ENCODE measurements around the gene FBXO47.
"Not testable (repeated sequence)": the region's sequence is repeated elsewhere in the genome, so short reads cannot be mapped to it uniquely, and the experiment has no call there.

The FBXO47 gene

DNA sequence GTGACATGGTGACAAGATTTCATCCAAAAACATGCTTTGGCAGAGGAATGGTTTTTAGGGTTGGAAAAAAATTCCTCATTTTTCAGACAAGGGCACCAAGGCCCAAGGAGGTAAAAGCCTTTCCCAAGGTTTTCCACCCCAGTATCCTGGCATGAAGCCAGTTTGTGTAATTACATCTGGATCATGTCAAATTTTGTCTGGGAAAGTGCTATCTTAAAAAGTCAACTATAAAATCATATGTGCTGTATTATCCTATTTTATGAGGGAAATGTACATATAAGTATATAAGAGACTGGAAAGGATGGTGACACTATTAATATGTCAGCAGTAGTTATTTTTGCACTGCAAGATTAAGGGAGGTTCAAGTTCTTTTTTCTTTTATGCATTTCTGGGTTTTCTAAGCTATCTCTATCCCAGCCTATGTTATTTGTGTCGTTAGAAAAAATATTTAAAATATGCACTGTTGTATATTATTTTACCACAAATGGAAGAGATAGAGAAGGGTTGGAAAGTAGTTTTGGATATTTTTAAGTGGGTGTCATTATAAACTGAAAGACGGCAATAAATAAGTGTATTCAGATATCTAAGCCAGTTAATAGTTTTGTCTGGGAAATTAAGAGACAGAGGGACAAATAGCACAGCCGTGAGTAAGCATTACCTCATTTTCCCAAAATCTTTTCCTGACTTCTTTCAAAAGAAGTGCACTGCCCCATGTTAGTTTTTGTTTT, 13.5 kb upstream of the FBXO47 start:
- DNase-seq: no peak

DNA sequence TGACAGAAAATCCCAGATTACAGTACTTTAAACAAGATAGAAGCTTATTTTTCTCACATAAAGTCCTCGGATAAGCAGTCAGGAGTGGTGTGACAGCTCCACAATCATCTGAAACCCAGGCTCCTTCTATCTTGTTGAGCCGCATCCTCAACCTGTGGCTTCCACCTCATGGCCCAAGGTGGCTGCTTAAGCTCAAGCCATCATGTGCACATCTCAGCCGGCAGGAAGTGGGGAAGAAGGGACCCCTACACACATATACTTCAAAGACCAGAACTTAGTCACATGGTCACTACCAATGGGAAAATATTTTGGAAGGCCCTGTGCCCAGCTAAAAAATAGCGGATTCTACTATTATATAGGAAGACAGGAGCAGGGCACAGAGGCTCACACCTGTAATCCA, 11.0 kb upstream of the FBXO47 start:
- no peak for DNase-seq

DNA sequence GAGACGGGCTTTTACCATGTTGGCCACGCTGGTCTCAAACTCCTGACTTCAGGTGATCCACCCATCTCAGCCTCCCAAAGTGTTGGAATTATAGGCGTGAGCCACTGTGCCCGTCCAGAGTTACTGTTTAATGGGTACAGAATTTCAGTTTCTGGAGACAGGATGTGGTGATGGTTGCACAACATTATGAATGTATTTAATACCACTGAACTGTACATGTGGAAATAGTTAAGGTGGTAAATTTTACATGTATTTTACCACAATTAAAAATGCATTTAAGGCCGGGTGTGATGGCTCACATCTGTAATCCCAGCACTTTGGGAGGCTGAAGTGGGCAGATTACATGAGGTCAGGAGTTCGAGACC, 9.0 kb upstream of the FBXO47 start:
- not testable (repeated sequence) for DNase-seq

DNA sequence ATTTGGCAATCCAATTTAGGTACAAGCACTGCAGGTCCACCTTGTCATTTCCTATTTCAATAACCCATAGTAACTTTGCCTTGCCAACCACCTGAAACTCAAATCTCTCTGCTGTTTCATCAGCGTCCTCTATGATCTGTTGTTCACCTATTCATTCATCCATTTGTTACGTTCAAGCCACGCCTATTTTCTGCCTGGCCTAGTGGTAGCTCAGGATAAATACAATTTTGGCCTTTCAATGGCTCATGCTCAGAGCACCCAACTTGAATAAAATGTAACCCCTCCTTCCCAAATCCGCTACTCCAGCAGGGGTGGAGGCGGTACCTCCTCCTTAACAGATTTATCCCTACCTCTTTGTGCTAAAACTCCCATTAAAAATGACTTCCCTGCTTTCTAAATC, 3.6 kb upstream of the FBXO47 start:
- DNase-seq: no peak

DNA sequence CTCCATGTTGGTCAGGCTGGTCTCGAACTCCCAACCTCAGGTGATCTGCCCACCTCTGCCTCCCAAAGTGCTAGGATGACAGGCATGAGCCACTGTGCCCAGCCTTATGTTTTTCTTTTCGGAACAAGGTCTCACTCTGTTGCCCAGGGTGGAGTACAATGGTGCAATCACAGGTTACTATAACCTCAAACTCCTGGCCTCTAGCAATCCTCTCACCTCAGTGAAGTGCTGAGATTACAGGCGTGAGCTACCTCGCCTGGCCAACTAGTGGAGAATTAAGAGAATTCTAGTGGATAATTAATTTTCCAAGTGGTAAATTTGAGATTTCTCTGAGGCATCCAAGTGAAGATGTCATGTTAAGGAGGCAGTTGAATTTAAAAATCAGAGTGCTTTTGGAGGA, 2.9 kb upstream of the FBXO47 start:
- DNase-seq: no peak

DNA sequence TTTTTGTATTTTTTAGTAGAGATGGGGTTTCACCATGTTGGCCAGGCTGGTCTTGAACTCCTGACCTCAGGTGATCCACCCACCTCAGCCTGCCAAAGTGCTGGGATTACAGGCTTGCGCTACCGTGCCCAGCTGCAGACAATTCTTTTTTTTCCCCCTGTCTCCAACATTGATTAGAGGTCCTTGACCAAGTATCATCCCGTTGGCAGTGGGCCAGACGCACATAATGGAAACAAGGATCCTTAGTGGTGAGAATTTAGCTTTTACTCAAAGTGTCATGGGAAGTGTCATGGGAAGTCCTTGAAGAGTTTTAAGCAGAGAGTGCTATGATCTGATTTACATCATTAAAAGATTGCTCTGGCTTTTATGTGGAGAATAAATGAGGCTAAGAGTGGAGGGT, 2.1 kb upstream of the FBXO47 start:
- no peak for DNase-seq

DNA sequence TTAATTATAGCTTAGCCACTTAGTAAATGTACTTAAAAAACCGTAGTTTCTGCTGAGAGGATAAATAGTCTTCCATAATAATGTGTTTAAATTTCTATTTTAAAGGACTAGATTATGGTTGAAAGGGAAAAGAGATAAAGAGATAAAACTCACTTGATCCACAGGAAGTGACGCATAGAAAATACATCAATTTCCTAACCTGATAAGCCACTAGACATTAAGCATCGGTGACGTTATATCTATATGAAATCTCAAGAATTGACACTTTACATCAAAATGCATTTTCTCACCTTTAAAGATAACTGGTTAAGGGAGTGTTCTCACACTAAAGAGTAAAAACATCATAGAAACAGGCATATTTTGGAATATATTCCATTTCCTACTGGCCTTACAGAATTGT, 5.8 kb downstream of the FBXO47 start:
- no peak for DNase-seq

DNA sequence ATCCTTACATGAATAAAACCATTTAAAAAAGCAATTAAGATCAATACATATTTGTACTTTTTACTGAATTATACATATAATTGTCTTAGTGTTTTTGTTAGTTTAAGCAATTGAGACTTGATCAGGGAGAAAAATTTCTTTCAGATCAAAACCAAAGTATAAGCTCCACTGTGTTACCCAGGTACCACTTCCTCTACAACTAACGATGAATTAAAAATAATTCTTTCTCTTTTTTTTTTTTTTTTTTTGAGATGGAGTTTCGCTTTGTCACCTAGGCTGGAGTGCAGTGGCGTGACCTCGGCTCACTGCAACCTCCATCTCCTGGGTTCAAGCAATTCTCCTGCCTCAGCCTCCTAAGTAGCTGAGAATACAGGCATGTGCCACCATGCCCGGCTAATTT, 6.8 kb downstream of the FBXO47 start:
- no peak for DNase-seq

DNA sequence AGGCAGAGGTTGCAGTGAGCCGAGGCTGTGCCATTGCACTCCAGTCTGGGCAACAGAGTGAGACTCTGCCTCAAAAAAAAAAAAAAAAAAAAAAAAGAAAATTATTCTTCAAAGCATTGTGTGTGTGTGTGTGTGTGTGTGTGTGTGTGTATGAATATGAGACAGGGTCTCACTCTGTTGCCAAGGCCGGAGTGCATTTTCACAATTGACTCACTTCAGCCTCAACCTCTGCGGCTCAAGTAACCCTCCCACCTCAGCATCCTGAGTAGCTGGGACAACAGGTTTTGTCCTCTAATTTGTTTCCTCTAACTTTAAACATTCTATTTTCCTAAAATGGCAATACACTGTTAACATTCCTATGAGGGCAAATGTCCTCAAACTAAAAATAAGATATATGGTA, 7.7 kb downstream of the FBXO47 start:
- DNase-seq: no peak

DNA sequence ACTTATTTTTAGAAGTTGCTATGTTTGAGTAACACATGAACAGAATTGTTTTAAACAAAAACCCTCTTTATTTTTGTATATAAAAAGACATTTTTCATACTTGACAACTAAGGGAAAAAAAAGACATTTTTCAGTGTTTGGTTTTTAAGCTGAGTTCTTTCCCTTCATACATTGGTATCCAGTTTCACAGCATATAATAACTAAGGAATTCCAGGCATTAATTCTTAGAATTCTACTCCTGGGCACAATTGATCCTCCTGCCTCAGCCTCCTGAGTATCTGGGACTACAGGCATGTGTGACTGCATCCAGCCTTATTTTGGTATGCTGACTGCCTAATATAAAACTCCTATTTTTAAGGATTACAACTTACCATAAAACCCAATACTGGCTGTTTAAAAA, 8.4 kb downstream of the FBXO47 start:
- DNase-seq: no peak

DNA sequence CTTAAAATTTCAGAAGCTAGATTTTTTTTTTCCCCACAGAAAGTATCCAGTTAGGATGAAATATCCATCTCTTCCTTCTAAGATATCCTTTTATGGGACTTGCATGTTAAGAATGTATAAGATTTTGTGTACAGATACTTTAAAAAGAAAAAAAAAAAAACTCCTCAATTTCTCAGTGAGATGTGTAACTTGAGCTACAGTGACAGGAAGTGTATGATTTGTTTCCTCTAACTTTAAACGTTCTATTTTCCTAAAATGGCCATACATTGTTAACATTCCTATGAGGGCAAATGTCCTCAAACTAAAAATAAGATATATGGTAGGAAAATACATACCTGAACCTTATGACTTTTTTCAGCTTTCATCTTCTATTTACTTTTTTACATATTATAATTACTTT, 8.9 kb downstream of the FBXO47 start:
- DNase-seq: no peak

DNA sequence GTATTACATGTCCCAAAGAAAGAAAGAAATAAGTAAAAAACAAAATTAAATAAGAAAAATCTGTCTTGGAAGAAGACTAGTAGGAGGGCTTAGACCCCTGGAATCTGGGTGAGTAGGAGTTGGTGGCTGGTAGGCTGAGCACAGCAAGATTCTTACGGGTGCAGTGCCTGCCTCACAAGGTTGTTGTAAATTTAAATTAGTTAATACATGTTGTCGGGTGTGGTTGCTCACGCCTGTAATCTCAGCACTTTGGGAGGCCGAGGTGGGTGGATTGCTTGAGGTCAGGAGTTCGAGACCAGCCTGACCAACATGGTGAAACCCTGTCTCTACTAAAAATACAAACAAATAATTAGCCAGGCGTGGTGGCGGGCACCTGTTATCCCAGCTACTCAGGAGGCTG, 13.4 kb downstream of the FBXO47 start:
- DNase-seq: not testable (repeated sequence)

DNA sequence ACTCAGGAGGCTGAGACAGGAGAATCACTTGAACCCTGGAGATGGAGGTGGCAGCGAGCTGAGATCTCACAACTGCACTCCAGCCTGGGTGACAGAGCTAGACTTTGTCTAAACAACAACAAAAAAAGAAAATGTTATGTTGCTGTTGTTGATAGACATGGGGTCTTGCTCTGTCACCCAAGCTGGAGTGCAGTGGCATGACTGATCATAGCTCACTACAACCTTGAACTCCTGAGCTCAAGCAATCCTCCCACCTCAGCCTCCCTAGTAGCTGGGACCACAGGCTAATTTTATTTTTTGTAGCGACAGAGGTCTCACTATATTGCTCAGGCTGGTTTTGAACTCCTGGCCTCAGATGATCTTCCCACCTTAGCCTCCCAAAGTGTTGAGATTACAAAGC, 20.0 kb downstream of the FBXO47 start:
- DNase-seq: no peak

DNA sequence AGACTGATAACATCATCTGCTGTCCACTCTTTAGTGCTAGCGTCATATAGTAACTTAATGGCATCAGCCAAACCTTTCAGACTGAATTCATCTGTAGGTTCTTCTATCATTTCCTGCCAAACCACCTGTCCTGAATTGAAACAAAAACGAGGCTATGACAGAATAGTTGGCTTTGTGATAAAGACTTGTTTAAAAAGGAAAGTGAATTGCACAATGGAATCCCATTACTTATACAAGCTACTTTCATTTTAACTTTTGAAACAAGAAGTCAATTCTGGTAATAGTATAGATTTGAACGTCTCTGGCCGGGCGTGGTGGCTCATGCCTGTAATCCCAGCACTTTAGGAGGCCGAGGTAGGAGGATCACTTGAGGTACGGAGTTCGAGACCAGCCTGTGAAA, 23.6 kb downstream of the FBXO47 start:
- DNase-seq: no peak

DNA sequence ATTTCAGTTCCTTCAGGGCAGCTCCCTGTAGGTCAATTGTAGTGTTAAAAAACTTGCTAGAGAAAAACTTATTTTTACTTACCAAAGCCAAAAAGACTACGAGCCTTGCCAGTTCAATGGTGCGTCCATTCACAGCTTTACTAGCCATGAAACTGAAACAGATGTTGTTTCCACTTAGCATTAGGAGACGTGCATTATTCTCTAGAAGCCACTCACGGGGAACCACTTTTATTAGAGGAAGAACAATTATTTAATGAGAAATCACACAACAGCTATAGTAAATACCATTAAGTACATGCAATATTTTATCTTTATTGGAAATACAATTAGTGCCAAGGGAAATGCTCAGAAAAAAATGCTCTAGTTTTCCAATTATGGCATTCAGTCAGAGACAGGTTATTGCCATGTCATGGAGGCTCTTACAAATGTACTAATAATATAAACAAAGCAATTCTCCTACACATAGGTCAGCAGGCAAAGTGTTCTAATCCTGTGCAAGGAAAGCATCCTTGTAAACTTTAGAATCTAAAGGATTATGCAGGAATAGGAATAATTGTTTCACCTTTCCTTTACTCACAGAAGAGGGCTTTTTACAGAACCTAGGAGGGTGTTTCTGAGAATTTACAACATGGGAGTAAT, 24.4 kb downstream of the FBXO47 start:
- no peak for DNase-seq

DNA sequence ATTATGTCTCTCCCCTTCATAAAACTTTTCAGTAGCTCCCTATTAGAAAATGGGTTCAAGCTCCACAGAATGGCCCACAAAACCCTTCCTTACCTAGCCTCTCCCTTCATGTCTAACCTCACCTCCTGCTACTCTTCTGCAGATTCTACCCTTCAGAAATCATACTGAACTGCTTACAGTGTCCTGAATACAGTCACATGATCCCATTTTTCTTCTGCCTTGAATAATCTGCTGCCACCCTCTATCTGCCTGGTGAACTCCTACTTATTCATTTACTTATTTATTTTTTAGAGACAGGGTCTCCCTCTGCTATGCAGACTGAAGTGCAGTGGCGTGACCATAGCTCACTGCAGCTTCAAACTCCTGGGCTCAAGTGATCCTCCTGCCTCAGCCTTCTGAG, 26.8 kb downstream of the FBXO47 start:
- DNase-seq: no peak

DNA sequence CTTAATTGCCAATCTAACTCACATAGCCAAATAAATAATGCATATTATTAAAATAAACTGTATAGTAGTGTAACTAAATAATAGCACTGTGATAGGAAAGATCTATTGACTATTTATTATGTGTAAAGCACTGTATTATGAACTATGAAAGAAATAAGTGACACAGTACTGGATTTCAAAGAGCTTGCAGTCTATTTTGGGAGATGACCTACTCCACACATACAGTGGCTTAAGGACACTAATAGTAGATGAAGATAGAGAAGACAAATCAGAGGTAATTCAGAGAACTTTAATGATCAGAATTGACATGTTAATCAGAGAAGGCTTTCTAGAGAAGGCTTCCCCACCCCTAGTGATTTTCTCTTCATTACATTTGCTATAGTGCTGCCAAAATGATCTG, 27.2 kb downstream of the FBXO47 start:
- no peak for DNase-seq

DNA sequence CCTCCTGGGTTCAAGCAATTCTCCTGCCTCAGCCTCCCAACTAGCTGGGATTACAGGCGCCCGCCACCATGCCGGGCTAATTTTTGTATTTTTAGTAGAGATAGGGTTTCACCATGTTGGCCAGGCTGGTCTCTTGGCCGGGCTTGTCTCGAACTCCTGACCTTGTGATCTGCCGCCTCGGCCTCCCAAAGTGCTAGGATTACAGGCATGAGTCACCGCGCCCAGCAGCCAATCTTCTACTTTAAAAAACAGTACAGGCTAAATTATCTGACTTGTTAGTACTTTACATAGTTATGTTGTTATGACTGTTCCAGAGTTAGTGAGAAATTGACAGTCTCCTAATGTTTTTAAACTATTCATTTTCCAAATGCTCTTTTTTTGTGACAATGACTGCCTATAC, 33.2 kb downstream of the FBXO47 start:
- not testable (repeated sequence) for DNase-seq

DNA sequence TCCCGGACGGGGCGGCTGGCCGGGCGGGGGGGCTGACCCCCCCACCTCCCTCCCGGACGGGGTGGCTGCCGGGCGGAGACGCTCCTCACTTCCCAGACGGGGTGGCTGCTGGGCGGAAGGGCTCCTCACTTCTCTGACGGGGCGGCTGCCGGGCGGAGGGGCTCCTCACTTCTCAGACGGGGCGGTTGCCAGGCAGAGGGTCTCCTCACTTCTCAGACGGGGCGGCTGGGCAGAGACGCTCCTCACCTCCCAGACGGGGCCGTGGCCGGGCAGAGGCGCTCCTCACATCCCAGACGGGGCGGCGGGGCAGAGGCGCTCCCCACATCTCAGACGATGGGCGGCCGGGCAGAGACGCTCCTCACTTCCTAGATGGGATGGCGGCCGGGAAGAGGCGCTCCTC, 36.4 kb downstream of the FBXO47 start:
- not testable (repeated sequence) for DNase-seq

DNA sequence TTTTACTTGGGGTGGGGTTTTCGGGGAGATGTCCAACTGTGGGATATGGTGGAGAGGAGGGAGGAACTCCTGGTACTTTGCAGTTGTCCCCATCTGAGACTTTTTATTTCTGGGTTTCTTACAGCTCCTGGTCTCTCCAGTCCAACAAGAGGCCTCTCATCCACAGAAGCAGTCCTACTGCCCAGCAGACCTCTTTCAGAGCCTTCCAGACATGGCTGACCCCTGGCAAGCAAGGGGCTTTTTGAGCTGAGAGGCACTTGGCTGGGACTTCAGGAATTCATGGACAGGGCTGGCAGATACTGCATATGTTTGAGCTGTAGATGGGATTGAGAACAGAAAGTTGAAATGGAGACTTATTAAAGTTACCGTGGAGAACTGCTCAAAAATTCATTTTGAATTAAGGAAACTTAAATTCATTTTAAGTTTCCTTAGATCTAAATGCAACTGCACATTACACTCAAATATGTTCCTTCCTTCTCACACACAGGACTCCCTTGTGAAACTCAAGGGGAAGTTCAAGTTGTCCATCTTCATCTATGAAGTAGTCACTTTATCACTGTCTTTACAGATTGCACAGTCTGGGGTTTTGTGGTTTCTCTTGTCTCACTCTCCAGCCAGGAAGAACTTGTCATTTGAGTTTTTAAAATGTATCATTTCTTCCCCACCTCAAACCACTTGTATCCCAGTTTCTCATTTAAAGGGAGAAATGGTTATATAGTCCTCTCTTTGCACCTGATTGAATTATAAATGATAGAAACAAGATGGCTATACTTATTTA, 40.7 kb downstream of the FBXO47 start:
- no peak for DNase-seq

DNA sequence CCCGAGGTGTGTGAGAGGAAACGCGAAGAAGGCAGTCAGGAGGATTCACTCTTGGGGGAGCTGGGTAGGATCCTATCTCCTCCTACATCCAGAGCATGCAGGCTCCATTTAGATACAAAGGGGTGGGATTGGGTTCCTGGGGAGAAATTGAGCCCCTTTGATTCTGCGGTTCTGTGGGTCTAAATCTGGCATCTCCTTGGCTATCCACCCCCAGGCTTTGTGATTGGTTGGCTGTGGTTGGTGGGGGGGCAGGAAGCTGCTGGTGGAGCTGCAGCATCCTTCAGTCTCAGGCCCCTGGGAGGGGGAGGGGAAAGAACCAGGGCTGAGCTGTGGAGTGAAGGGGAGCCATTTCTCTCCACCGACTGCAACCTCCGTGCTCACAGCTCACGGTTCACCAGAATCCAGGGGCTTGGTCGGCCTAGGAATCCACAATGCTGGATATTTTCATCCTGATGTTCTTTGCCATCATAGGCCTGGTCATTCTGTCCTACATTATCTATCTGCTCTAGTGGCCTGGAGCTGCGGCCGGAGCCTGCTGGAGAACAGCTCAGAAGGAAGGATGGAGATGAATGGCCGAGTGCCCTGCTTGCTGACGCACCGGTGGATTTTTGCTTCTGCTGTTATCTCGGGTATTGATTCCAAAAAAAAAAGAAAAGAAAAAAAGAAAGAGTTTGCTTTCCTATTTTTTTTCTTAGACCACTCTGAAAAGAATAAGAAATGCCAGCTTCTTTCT, 41.8 kb downstream of the FBXO47 start, which contains the start of gene LASP1NB:
TSS of gene LASP1NB (plus strand) at position 352 of the 733 bp plus-strand sequence.
- DNase-seq: peak; percentile 22

DNA sequence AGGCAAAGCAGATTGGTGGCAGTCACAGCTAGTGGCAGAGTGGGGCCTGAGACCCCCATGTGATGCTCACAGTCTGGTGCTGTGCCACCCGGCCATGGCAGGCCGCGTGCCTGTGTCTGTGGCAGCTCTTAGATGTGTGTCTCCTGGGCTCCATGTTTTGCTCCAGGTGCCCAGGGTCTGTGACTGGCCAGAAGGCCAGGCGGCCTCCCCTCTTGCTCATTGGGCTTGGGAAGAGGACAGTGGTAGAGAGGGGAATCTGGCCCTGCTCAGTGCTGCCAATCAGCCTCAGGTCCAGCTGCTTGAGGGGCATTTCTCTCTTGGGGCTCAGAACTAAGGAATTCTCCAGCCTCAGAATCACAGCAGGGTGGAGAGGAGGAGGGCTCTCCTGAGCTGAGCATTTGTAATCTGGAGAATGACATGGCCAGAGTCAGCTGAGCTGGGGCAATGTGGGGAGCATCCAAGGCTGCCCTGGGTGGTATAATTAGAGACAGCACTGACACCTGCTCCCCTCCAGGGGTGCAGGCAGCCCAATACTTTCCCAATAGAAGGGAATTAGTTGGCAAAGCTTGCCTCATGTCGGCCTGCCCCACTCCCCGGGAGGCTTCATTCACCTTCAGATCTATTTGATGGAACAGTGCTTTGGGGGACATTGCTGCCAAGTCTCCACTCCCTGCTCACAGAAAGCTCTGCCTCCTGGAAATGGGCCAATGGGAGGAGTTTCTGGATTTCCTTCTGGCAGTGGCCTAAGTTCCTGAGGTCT, 44.5 kb downstream of the FBXO47 start:
- no peak for DNase-seq
